Dedifferentiated amniotic fluid mesenchymal stem cell (primary cell): ENCODE data around the gene SYMPK.
"Not testable (repeated sequence)": the region's sequence is repeated elsewhere in the genome, so short reads cannot be mapped to it uniquely, and the experiment has no call there.

ENCODE experiments used
- DNase-seq: peaks from one replicate; pipeline ENCODE4 v3.0.0-alpha.2; 2016; ENCODE audit errors: extremely low spot score

The SYMPK gene

DNA sequence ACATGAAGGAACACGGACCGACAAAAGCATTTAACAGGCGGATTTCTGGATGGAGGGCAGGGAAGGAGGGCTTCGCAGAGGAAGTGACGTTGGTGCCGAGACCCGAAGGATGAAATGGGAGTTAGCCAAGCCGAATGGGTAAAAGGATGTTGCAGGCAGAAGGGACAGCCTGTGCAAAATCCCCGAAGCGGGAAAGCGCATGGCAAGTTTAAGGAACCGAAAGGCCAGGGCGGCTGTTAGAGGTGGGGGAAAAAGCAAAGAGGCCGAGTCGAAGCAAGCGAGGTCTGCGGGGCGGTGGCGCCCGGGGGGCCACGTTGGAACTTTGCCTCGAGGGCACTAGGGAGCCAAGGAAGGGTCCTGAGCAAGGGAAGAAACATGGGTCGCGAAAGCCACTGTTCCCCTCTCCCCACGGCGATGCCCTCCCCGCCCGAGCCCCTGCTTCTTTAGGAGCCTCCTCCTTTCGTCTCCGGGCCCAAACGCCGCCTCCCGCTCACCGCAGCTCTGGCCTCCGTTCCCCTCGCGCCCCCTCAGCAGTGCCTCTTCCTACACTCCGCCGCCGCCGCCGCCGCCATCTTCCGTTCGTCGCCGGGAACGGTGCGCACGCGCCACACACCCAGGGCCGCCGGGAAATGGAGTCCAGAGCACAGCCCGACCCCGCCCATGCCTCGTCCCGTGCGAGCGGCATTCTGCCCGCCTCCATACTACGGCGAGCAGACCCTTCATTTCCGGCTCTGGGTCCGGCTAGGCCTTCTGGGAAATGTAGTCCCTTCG, at the start of gene SYMPK:
Gene SYMPK (minus strand): TSS at position 584 of the 771 bp plus-strand sequence. CDS start 8,652 bp downstream, outside the sequence.
- DNase-seq = peak; percentile 98

DNA sequence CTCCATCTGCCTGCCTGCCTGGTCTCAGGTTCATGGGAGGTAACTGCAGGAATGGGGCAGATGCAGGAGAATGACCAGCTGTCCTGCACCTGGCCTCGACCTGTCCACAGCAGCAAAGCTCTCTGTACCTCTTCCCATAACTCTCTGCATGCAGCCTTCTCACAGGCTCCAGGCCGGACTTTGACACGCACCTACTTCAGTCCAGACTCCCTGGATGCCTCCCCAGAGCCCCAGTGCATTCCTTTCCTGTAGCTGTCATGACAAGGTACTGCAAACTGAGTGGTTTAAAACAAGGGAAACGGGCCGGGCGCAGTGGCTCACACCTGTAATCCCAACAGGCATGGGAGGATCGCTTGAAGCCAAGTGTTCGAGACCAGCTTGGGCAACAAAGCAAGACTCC, 48.3 kb upstream of the SYMPK start:
- no peak for DNase-seq

DNA sequence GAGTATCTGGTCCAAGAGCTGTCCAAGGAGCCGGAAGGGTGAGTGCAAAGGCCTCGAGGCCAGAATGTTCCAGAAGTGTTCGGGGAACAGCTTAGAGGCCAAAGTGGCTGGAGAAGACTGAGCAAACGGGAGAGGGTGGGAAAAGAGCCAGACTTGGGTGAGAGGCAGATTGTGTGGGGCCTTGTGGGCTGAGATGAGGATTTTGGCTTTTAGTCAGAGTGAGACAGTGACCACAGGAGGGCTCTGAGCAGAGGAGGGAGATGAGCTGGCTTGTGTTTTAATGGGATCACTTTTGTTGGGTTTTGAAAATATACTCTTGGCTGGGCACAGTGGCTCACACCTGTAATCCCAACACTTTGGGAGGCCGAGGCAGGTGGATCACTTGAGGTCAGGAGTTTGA, 46.0 kb upstream of the SYMPK start:
- no peak for DNase-seq

DNA sequence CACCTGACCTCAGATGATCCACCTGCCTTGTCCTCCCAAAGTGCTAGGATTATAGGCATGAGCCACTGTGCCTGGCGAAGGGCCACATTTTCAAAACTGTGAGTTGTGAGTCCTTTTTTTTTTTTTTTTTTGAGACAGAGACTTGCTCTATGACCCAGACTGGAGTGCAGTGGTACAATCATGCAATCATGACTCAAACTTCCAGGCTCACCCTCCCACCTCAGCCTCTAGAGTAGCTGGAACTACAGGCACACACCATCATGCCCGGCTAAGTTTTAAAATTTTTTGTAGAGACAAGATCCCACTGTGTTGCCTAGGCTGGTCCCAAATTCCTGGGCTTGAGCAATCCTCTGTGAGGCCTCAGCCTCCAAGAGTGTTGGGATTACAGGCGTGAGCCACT, 43.3 kb upstream of the SYMPK start:
- no peak for DNase-seq

DNA sequence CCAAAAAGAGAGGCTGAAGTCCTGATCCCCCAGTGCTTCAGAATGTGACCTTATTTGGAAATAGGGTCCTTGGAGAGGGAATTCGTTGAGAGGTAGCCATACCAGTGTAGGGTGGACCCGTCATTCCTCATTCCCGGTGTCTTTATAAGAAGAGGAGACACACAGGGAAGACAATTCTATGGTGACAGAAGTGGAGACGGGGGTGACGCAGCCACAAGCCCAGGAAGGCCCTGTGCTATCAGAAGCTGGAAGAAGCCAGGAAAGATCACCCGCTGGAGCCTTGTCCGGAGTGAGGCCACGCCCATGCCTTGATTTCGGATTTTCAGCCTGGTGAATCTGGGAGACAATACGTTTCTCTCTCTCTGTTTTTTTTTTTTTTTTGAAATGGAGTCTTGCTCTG, 42.1 kb upstream of the SYMPK start:
- no peak for DNase-seq

DNA sequence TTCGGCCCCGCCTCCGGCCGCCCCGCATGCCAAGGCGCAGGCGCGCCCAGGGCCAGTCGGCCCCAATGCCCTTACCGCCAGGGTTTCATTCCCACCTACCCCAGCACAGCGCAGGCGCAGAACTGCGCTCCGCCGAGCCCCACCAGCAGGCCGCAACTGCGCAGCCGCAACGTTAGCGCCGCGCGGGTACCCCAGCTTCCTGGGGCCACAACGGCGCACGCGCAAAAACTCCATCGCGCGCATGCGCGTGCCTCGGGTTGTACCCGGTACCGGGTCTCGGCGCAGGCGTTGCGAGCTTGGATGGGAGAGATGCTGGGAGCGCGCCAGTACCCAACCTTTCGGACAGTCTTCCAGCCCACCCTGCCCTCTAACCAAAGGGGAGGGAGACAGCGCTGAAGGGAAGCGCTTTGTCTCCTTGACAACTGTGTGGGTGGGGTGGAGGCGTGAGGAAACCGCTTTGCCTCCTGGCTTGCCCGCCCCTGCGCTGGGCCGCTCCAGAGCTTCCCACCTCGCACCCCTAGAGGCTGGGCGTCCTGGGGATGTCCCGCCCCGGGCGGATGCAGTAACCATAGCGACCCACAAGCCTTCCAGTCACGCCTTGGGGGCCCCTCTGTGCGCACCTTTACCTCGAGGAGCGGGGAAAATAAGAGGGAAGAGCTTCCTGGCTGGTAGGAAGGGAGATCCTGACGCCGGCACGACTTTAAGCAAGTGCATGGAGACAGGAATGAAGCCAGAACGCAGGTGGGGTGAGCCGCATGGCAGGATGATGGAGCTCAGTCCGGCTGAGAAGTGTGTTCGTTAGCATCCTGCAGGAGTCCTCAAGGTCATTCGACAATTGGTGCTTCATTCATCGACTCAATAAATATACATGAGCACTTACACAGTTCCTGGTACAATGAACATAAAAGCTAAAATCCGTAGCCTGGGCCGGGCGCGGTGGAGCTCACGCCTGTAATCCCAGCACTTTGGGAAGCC, 40.0 kb upstream of the SYMPK start:
- DNase-seq = peak; percentile 92

DNA sequence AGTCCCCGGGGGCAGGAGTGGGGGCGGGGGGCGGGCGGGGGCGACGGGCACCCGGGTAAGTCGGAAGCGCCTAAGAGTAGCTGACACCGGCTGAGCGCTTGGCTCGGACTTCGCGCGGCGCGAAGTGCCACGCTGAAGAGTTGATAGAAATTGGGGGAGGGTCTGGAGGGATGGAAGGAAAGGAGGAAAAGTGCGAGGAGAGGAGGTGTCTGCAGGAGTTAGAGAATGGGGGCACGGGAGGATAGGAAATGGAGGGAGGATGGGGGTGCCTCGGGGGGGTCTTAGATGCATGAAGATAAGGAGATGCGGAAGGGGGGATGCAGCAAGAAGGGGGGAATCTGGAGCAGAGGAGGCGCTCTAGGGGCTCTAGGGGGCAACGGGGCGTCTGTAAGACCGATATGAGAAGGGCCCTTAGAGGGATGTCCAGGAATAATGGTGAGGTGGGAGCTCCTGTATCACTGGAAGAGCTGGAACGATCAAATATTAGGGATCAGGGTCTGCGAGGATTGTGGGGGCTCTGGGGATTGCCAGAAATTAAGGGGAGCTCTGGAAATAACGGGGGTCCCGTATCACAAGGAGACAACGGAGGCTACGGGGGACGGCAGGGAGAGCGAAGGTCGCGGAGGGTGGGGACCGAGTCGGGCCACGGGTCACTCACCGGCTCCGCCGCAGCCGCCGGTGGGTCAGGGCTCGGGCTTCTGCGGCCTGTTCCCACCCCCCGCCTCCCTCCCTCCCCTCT, 39.1 kb upstream of the SYMPK start, which contains the start of gene MYPOP:
Gene MYPOP (minus strand): TSS at position 702 of the 739 bp plus-strand sequence. CDS start 840 bp downstream, outside the sequence.
- no peak for DNase-seq

DNA sequence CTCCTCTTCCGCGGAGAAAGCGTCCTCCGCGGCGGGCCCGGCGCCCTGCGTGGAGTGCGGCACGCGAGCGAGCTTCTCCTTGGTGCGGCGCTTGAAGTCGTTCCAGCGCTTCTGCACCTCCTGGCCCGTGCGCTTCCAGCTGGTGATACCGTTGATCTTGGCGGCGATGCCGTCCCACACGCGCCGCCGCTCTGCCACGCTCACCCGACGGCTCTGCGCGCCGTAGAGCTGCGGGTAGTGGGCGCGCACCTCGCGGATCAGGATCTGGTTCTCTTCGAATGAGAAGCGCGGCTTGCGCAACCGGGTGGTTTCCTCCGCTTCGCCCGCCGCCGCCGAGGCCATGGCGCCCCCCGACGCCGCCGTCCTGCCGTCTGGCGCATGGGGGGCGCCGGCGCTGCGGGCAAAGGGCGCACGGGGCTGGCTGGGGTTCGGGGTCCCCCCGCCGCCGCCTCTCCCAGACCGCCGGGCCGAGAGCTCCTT, 38.5 kb upstream of the SYMPK start:
- no peak for DNase-seq

DNA sequence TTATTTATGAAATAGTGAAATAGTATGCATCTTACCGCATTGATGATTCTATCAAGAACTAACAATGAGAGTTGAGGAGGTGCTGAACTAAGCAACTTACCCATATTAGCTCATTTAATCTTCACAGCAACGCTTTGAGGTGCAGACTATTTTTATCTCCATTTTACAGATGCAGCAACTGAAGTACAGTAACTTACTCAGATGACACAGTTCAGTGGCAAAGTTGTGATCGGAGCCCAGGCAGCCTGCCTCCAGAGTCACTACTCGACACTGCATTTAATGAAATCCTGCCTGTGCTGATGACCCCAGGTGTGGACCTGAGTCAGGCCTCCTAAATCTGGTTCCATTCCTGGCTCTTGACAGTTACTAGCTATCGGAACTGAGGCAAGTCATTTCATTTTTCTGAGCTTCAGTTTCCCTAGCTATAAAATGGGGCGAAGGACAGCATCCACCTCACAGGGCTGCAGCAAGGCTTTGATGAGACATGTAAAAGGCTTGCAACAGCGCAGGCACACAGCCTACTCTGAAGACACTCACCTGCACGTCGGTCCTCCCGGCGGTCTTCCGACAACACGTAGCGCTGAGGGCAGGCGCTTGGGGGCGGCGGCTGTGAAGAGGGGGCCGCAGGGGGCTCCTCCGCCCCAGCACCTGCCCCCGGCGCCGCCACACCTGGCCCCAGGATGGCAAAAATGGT, 37.9 kb upstream of the SYMPK start:
- no peak for DNase-seq

DNA sequence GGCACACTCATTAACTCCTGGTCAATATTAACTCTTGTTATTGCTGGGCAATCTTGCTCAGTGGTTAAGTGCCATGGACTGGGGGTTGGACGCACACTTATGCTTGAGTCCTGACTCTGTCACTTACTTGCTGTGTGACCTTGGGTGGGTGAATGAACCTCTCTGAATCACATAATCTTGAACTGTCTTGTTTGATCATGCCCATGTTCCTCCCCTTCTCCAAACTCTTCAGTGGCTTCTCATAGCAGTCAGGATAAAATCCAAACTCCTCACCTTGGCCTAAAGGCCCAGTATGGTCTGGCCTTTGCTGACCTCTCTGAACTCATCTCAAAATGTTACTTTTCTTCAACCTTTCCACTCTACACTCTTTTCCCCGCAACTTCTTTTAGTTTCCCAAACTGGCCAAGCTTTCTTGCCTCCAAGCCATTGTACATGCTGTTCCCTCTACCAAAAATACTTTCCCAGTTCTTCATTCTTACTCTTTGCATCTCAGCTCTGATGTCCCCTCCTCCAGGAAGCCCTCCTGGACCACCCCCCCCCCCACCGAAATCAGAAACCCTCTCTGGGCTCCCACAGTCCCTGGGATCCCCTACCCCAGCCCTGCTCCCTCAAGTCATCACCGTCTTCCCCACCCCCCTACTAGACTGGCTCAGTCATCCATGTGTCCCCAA, 37.1 kb upstream of the SYMPK start:
- DNase-seq = no peak

DNA sequence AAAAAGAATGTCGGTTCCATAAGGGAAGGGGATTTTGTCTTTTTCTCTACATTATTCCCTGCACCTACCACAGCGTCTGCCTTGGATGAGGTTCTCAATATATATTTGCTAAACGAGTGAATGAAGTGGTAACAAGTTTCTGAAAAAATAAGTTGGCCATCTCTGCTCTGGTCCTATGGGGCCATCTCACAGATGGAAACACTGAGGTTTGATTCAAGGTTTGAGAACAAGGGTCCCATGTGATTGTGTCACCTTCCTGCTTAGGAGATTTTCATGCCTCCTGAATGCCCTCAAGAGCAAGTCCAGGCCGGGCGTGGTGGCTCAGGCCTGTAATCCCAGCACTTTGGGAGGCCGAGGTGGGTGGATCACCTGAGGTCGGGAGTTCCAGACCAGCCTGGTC, 36.3 kb upstream of the SYMPK start:
- no peak for DNase-seq

DNA sequence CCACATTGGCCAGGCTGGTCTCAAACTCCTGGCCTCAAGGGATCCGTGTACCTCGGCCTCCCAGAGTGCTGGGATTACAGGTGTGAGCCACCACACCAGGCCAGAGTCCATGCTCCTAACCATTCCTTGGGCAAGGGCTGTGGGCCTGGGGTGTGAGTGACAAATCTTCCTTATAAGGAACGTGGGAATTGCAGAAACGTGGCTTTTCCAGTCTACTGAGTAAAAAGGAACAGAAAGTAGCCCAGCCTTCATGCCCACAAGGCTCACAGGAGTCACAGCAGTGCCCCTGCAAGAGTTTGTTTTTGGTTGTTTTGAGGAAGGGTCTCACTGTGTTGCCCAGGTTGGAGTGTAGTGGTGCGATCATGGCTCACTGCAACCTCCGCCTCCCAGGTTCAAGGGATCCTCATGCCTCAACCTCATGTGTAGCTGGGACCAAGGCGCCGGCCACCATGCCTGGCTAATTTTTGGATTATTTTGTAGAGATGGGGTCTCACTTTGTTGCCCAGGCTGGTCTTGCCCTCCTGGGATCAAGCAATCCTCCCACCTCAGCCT, 34.4 kb upstream of the SYMPK start:
- no peak for DNase-seq

DNA sequence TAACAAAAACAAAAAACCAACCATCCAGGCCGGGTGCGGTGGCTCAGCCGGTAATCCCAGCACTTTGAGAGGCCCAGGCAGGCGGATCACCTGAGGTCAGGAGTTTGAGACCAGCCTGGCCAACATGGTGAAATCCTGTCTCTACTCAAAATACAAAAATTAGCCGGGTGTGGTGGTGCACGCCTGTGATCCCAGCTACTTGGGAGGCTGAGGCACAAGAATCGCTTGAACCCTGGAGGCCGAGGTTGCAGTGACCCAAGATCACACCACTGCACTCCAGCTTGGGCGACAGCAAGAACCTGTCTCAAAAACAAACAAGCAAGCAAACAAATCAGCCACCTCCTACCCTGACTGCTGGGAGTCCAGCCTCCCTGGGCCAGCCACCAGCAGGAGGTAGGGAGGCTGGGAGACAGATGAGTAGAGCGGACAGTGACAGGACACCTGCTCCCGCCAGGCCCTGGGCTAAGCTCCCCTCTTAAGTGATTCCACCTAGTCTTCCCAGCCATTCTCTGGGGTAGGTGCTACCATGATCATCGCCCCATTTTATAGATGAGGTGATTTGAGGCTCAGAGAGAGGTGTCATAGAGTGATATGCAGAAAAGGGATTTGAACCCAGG, 33.1 kb upstream of the SYMPK start:
- not testable (repeated sequence) for DNase-seq

DNA sequence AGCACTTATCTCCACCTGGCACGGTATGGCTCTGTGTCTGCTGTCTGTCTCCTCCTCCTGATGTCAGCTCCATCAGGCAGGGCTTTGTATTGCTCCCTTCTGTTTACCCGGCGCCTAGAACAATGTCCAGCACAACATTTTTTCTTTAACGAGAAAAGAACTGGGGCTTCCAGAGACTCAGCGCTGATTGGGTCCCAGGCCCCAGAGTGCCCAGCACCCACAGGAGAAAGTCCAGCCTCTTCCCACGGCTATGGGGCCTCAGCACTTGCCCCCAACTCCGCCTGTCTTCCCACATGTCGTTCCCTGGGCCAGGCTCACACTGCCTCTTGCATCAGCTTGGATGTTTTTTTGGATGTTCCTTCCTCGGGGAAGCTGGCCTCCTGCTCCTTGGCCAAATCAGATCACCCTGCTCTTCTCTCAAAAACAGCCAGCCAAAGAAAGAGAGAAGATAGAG, 32.6 kb upstream of the SYMPK start:
- DNase-seq = no peak

DNA sequence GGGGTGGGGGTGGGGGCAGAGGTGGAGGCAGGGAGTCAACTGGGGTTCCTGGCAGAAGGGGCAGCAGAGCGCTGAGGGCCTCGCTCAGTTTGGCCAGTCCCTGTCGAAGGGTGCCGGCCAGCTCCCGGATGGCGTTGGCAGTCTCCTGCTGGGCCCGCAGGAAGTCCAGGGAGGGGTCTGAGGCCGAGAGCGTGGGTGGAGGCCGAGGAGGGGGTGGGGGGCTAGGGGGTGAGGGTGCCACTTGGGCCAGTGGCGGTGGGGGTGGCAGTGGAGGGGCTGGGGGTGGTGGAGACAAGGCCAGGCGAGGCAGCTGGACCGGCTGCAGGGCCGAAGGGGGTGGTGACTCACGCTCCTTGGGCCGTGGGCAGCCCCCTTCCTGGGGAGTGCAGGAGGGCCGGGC, 27.9 kb upstream of the SYMPK start:
- no peak for DNase-seq

DNA sequence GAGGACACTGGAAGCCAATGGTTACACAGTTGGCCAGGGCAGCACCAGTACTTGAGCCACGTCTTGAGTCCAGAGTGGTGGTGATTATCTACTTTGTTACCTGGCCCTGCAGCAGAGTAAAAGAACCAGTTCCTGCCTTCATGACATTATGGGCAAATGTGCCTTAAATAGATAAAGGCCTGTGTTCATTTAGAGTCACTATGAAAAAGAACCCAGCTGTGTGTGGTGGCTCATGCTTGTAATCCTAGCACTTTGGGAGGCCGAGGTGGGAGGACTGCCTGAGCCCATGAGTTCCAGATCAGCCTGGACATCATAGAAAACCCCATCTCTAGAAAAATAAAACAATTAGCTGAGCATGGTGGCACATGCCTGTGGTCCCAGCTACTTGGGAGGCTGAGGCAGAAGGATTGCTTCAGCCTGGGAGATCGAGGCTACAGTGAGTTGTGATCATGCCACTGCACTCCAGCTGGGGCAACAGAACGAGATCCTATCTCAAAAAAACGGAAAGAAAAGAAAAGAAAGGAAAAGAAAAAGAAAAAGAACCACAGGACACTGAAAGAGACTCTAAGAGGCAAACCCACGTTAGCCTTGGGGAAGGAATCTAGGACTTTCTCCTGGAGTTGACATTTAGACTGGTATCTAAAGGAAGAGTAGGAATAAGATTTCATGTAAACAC, 26.4 kb upstream of the SYMPK start:
- DNase-seq = no peak

DNA sequence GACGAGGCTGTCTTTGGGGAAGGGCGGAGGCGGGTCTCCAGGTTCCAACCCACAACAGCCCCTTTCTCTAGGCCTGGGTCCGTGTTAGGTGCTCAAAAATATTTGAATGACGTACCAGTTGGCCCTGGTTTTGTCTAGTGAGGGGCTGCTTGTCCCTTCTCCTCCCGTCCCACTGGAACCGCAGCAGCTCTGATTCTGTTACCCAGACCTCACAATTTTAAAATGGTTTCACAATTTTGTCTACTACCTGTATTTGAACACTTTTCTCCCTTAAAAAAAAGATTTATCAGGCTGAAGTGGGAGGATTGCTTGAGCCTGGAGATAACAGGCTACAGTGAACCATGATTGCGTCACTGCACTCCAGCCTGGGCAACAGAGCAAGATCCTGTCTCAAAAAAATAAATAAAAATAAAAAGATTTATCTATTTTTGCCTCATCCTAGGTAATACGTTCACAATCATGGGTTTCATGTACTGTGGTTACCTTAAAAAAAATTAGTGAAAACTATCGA, 24.3 kb upstream of the SYMPK start:
- DNase-seq = no peak

DNA sequence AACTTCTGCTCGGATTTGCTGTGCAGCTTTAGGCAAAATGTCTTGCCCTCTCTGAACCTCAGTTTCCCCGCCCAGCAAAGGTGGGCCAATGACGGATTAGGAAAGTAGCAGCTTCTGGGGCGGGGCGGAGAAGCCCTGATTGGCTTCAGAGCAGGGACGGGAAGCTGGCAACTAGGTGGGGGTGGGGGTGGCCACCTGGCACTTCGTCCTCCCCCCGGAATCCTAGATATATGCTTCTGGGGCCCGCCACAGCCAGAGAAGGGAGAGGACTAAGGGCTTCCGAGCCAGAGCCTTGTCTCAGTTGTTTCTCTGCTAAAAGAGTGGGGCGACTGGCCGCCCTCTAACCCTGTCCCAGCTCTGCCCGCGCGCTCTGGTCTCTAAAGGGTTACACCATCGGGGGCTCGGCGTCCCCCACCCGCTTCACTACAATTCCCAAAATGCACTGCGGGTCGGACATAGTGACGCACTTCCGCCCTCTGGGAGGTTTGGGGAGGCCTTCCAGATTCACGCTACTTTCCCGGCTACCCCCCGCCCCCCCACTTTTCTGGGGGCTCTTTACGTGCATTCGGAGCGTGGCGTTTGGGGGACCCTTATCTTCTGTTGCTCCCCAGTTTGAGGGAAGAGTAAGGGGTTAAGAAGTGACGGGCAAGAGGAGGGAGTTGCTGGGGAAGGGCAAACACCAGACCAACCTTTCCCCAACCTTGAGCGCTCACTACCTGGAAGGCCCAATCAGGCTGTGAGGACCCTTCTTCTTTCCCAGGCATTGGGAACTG, 23.7 kb upstream of the SYMPK start:
- peak; percentile 92 for DNase-seq
